Activated naive CD4-positive, alpha-beta T cell treated with anti-CD3 and anti-CD28 coated beads, Interleukin-2, amount 50 U/mL, for 72 hours (primary cell): Measurements from ENCODE around the gene TAF11L3. TPM values are rescaled to one million over a fixed set of nuclear protein-coding genes. Genes with fewer than 3 reads are reported as not detected.
A peak's percentile ranks its signal among the peaks of the same experiment; 100 is the strongest.
"Not testable (repeated sequence)": the region's sequence is repeated elsewhere in the genome, so short reads cannot be mapped to it uniquely, and the experiment has no call there.

Experiments
- ATAC-seq, 2 donors: fragments of 150-1000 bp; cut with Tn5 transposase; 2 replicates each; pipeline ENCODE4 v1.10.0; 2021; ENCODE audit warnings: mild to moderate bottlenecking in 2 of 2, moderate library complexity in 2 of 2
- DNase-seq, 2 donors: peaks; one replicate each; pipeline ENCODE4 v3.0.0; 2021 to 2022; ENCODE audit warnings: low spot score in 2 of 2
- H3K27ac Mint-ChIP-seq, 2 donors: one replicate each; pipeline ENCODE4 v1.8.0; 2022; ENCODE audit warnings: mild to moderate bottlenecking in 2 of 2, mixed read lengths in 2 of 2
- H3K36me3 Mint-ChIP-seq, 2 donors: one replicate each; pipeline ENCODE4 v1.8.0; 2022; ENCODE audit warnings: mixed read lengths in 2 of 2
- H3K9me3 Mint-ChIP-seq, 2 donors: one replicate each; pipeline ENCODE4 v1.8.0; 2022; ENCODE audit warnings: mixed read lengths in 2 of 2
- total RNA-seq, 2 donors: library from RNA; stranded (reverse); gene quantifications; one replicate each; pipeline ENCODE4 v1.2.3, GENCODE V29; 2022

The TAF11L3 gene
- total RNA-seq, 2 donors from 2014 or later = not detected

GRCh38 chr5:17524935-17525334, 6.8 kb downstream of the TAF11L3 start, which contains the start of gene TAF11L5:
Gene TAF11L5 (plus strand): TSS chr5:17525235.
- not testable (repeated sequence) for H3K36me3 Mint-ChIP-seq, DNase-seq, H3K9me3 Mint-ChIP-seq, ATAC-seq, H3K27ac Mint-ChIP-seq

- ATAC-seq, H3K27ac Mint-ChIP-seq, H3K36me3 Mint-ChIP-seq, H3K9me3 Mint-ChIP-seq: not testable (repeated sequence)
- DNase-seq = peak in 1 of 2 donors; percentile 22
Measured at GRCh38 chr5:17526504-17526903, 8.3 kb downstream of the TAF11L3 start.

GRCh38 chr5:17528369-17528768, 10.2 kb downstream of the TAF11L3 start, which contains the start of gene TAF11L6:
Gene TAF11L6 (plus strand): TSS chr5:17528669.
- not testable (repeated sequence) for ATAC-seq, H3K36me3 Mint-ChIP-seq, DNase-seq

More at GRCh38 chr5:17528369-17528768, 10.2 kb downstream of the TAF11L3 start, which contains the start of gene TAF11L6:
- not testable (repeated sequence) for H3K27ac Mint-ChIP-seq, H3K9me3 Mint-ChIP-seq

Other genes with a start within 250 kb of the TAF11L3 start
- gene TAF11L2, start 20.1 kb upstream of the TAF11L3 start, total RNA-seq = not detected
- not detected for gene TAF11L4, start 3.4 kb downstream of the TAF11L3 start, total RNA-seq
- not detected for gene TAF11L5, start 6.9 kb downstream of the TAF11L3 start, total RNA-seq
- not detected for gene TAF11L6, start 10.3 kb downstream of the TAF11L3 start, total RNA-seq
- gene TAF11L7, start 67.4 kb downstream of the TAF11L3 start, total RNA-seq = not detected
- gene TAF11L8, start 72.6 kb downstream of the TAF11L3 start, total RNA-seq = not detected
- not detected for gene TAF11L9, start 76.0 kb downstream of the TAF11L3 start, total RNA-seq
- not detected for gene TAF11L10, start 79.5 kb downstream of the TAF11L3 start, total RNA-seq
- not detected for gene TAF11L11, start 85.8 kb downstream of the TAF11L3 start, total RNA-seq
- gene TAF11L12, start 92.0 kb downstream of the TAF11L3 start, total RNA-seq = not detected
- gene TAF11L13, start 113.7 kb downstream of the TAF11L3 start, total RNA-seq = not detected
- gene TAF11L14, start 116.1 kb downstream of the TAF11L3 start, total RNA-seq = not detected